ENCODE results near the gene TMEM231.
"Not testable (repeated sequence)": the region's sequence is repeated elsewhere in the genome, so short reads cannot be mapped to it uniquely, and the experiment has no call there.

DNA sequence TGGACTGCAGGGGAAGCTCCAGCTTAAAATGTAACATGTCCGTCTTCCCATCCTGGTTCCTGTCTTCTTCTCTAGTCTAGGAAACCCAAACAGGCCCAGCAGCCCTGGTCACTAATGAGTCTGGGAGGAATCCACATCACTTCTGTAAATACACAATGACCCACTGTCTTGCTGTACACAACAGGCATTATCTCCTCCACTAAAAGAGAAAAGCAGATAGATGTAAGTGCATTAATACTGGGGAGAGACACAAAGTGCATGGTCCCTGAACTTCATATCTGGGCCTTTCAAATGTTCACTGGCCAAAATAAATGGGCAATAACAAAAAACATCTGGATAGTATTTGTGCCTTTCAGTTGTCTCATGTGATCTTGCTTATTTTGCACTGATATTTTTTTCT, 10.2 kb downstream of the TMEM231 start:
- TF ChIP-seq, protein P1, sequence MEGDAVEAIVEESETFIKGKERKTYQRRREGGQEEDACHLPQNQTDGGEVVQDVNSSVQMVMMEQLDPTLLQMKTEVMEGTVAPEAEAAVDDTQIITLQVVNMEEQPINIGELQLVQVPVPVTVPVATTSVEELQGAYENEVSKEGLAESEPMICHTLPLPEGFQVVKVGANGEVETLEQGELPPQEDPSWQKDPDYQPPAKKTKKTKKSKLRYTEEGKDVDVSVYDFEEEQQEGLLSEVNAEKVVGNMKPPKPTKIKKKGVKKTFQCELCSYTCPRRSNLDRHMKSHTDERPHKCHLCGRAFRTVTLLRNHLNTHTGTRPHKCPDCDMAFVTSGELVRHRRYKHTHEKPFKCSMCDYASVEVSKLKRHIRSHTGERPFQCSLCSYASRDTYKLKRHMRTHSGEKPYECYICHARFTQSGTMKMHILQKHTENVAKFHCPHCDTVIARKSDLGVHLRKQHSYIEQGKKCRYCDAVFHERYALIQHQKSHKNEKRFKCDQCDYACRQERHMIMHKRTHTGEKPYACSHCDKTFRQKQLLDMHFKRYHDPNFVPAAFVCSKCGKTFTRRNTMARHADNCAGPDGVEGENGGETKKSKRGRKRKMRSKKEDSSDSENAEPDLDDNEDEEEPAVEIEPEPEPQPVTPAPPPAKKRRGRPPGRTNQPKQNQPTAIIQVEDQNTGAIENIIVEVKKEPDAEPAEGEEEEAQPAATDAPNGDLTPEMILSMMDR (IDR thresholded peaks at IDR 0.05) = not testable (repeated sequence)
- TF ChIP-seq, protein P2, sequence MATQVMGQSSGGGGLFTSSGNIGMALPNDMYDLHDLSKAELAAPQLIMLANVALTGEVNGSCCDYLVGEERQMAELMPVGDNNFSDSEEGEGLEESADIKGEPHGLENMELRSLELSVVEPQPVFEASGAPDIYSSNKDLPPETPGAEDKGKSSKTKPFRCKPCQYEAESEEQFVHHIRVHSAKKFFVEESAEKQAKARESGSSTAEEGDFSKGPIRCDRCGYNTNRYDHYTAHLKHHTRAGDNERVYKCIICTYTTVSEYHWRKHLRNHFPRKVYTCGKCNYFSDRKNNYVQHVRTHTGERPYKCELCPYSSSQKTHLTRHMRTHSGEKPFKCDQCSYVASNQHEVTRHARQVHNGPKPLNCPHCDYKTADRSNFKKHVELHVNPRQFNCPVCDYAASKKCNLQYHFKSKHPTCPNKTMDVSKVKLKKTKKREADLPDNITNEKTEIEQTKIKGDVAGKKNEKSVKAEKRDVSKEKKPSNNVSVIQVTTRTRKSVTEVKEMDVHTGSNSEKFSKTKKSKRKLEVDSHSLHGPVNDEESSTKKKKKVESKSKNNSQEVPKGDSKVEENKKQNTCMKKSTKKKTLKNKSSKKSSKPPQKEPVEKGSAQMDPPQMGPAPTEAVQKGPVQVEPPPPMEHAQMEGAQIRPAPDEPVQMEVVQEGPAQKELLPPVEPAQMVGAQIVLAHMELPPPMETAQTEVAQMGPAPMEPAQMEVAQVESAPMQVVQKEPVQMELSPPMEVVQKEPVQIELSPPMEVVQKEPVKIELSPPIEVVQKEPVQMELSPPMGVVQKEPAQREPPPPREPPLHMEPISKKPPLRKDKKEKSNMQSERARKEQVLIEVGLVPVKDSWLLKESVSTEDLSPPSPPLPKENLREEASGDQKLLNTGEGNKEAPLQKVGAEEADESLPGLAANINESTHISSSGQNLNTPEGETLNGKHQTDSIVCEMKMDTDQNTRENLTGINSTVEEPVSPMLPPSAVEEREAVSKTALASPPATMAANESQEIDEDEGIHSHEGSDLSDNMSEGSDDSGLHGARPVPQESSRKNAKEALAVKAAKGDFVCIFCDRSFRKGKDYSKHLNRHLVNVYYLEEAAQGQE (IDR thresholded peaks at IDR 0.05; ENCODE audit: insufficient read depth in 1 of 2, low read depth in 2 of 2, low read length in 1 of 2) = not testable (repeated sequence)
- TF ChIP-seq POLR2AphosphoS5 (IDR thresholded peaks at IDR 0.05; ENCODE audit: low read depth, low read length); SIN3A (IDR thresholded peaks at IDR 0.05; ENCODE audit: borderline replicate concordance, insufficient read depth, low read depth, low read length); TCF7L2 (IDR thresholded peaks at IDR 0.05; ENCODE audit: low read depth, low read length): not testable (repeated sequence)
